Mesendoderm (in vitro differentiated cells): ENCODE measurements around the gene KRT32.
A peak's percentile ranks its signal among the peaks of the same experiment; 100 is the strongest.

Experiments used
- DNase-seq: peaks from one replicate; pipeline ENCODE4 v3.0.0; 2013
- H2AK5ac ChIP-seq: 2 replicates; pipeline ENCODE4 v1.6.1; 2013; ENCODE audit warnings: low read length, inconsistent platforms
- H2BK120ac ChIP-seq: 2 replicates; pipeline ENCODE4 v1.6.1; 2013; ENCODE audit warnings: low read depth, mild to moderate bottlenecking, low read length, moderate library complexity, mixed read lengths
- H2BK15ac ChIP-seq: replicated peaks from 2 replicates; pipeline ENCODE4 v1.6.1; 2013; ENCODE audit warnings: low read depth, mild to moderate bottlenecking, moderate library complexity
- H2BK5ac ChIP-seq: 2 replicates; pipeline ENCODE4 v1.6.1; 2013; ENCODE audit warnings: low read length, inconsistent platforms
- H3K18ac ChIP-seq: 2 replicates; pipeline ENCODE4 v1.6.1; 2013; ENCODE audit warnings: mild to moderate bottlenecking, low read length, mixed read lengths
- H3K23ac ChIP-seq: one replicate; pipeline ENCODE4 v1.6.1; 2013; ENCODE audit warnings: low read length
- H3K27ac ChIP-seq: 2 replicates; pipeline ENCODE4 v1.5.1; 2013; ENCODE audit warnings: low read depth, mild to moderate bottlenecking, inconsistent platforms, low read length, moderate library complexity
- H3K27me3 ChIP-seq: 2 replicates; pipeline ENCODE4 v1.6.1; 2013; ENCODE audit warnings: low read length, control low read depth, mild to moderate bottlenecking, inconsistent platforms; ENCODE audit not compliant: insufficient read depth, poor library complexity
- H3K36me3 ChIP-seq: 2 replicates; pipeline ENCODE4 v1.6.1; 2013; ENCODE audit warnings: low read length, inconsistent platforms; ENCODE audit not compliant: control insufficient read depth, insufficient read depth
- H3K4ac ChIP-seq: one replicate; pipeline ENCODE4 v1.6.1; 2013; ENCODE audit warnings: low read depth, mild to moderate bottlenecking, low read length, moderate library complexity
- H3K4me1 ChIP-seq: 2 replicates; pipeline ENCODE4 v1.6.1; 2013; ENCODE audit warnings: low read depth, low read length, inconsistent platforms; ENCODE audit not compliant: control insufficient read depth
- H3K4me2 ChIP-seq: 2 replicates; pipeline ENCODE4 v1.6.1; 2013; ENCODE audit warnings: low read length
- H3K4me3 ChIP-seq: 2 replicates; pipeline ENCODE4 v1.5.1; 2013; ENCODE audit warnings: mild to moderate bottlenecking, low read length
- H3K56ac ChIP-seq: one replicate; pipeline ENCODE4 v1.6.1; 2013; ENCODE audit warnings: low read length
- H3K79me1 ChIP-seq: 2 replicates; pipeline ENCODE4 v1.6.1; 2013; ENCODE audit warnings: low read length, inconsistent platforms
- H3K79me2 ChIP-seq: 2 replicates; pipeline ENCODE4 v1.6.1; 2013; ENCODE audit warnings: mild to moderate bottlenecking, low read length; ENCODE audit not compliant: control insufficient read depth, insufficient read depth
- H3K9ac ChIP-seq: 2 replicates; pipeline ENCODE4 v1.6.1; 2013; ENCODE audit warnings: low read length, inconsistent platforms
- H4K5ac ChIP-seq: one replicate; pipeline ENCODE4 v1.6.1; 2013; ENCODE audit warnings: low read length
- H4K8ac ChIP-seq: one replicate; pipeline ENCODE4 v1.6.1; 2013; ENCODE audit warnings: low read depth, mild to moderate bottlenecking, control low read depth, low read length, moderate library complexity
- WGBS: extraction: QIAGEN DNeasy Blood & Tissue Kit; methylation state at CpG from one replicate; pipeline ENCODE4 v1.1.7; 2013; ENCODE audit warnings: low lambda C conversion rate, missing lambda C conversion rate; ENCODE audit not compliant: insufficient coverage; ENCODE audit errors: extremely low coverage; 5-methylcytosine and 5-hydroxymethylcytosine counted together

KRT32 gene

DNA sequence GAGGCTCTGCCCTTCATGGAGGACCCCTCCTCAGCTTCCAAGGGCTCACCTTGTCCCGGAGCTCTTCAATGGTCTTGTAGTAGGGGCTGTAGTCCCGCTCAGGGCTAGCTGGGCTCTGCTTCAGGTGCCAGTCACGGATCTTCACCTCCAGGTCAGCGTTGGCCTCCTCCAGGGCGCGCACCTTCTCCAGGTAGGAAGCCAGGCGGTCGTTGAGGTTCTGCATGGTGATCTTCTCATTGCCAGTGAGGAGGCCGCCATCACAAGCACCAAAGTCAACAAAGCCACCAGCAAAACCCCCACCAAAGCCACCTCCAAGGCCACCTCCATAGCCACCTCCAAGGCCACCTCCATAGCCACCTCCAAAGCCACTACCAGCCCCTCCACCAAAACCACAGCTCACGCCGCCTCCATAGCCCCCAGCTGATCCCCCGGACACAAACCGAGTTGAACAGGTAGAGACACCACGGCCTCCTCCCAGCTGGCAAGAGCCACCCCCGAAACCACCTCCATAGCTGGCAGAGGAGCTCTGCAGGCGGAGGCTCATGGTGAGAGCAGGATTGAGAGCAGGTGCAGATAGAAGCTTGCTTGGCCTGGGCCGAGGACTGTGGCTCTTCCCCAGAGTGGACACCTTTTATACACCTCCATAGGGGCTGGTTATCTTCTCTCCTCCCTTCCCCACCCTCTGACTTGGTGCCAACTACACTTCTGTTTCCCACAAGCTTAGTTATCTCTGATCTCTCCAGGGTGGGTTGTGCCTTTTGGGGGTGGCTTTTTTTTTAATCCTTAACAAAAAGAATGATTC, 38.0 kb upstream of the KRT32 start, which contains the start of gene KRT13:
TSS of gene KRT13 (minus strand) at position 606 of the 802 bp plus-strand sequence. CDS start at position 544, 62 bp downstream.
- Histone ChIP-seq H3K23ac (no peak within 1 kb of the TSS), H3K79me1 (no peaks in the 10 kb centered on the region), H3K4me2 (no peak within 1 kb of the TSS), H3K4ac (no peak within 1 kb of the TSS), H3K9ac (no peak within 1 kb of the TSS), H3K36me3 (no peaks in the 10 kb centered on the region), H3K56ac (no peak within 1 kb of the TSS), H2BK5ac (no peak within 1 kb of the TSS), H4K8ac (no peak within 1 kb of the TSS), H3K27ac (no peak within 1 kb of the TSS), H3K79me2 (no peaks in the 10 kb centered on the region), H3K18ac (no peak within 1 kb of the TSS), H2BK15ac (no peak within 1 kb of the TSS), H2AK5ac (no peak within 1 kb of the TSS), H3K4me3 (no peak within 1 kb of the TSS), H4K5ac (no peak within 1 kb of the TSS), H3K27me3 (no peaks in the 10 kb centered on the region), H2BK120ac (no peak within 1 kb of the TSS), H3K4me1 (peaks cover 8% of the 10 kb centered on the region)
- no CpG with 5 or more reads among the region's 17 CpGs for WGBS
- no peak for DNase-seq

DNA sequence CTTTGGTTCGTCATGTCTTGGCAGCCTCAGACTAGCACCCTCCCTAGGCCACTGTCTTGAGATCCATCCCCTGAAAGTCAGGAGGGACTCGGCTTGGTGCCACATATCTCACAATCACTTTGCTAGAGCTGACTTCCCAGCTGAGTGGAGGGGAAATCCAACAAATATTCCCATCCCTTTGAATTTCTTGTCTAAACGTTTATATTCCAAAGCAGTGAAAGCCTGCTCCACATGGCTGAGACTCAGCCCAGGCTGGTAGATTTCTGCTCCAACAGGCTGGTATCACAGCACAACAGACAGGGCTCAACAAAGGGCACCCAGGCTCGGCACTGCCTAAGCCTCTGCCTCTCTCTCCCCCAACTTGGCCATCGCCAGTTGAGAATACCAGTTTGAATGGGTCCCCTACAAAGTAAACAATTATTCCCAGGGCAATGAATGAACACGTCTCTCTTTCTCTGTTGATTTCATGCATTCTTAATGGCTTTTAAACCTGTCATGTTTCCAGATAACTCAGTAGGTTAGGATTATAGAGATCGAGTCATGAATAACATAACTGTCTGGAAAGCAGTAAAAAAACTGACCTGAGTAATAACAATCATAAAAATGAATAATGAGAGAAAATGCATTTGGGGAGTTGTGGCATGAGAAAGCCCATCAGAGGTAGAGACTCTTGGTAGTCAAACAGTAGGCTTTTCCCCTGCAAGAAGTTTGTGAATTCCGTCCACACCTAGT, 37.2 kb upstream of the KRT32 start:
- Histone ChIP-seq H2AK5ac (no peak overlapping the region), H3K9ac (no peak overlapping the region), H3K56ac (no peak overlapping the region), H3K4me2 (no peak overlapping the region), H3K79me1 (no peaks in the 10 kb centered on the region), H2BK5ac (no peak overlapping the region), H3K27ac (no peak overlapping the region), H3K79me2 (no peaks in the 10 kb centered on the region), H2BK15ac (no peak overlapping the region), H4K8ac (no peak overlapping the region), H3K18ac (no peak overlapping the region), H3K4me1 (peaks cover 8% of the 10 kb centered on the region), H3K36me3 (no peaks in the 10 kb centered on the region), H3K4ac (no peak overlapping the region), H3K23ac (no peak overlapping the region), H3K27me3 (no peaks in the 10 kb centered on the region), H4K5ac (no peak overlapping the region), H2BK120ac (no peak overlapping the region), H3K4me3 (no peak overlapping the region)
- DNase-seq, result no peak
- no CpG with 5 or more reads among the region's 8 CpGs for WGBS

DNA sequence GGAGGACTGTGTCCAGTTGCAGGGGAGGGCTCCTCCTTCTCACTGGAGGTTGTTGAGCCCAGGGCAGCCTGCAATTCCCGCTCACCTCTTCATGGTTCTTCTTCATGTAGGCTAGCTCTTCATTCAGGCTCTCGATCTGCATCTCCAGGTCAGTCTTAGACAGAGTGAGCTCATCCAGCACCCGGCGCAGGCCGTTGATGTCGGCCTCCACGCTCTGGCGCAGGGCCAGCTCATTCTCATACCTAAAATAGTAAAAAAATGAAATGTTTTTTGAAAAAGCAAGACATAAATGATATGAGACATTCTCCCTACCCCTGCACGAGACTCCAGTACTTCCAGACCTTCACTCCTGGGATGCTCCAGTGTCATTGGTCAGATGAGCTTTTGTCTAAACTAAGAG, 36.0 kb upstream of the KRT32 start:
- Histone ChIP-seq H2AK5ac (no peak overlapping the region), H2BK120ac (no peak overlapping the region), H3K4me3 (no peak overlapping the region), H3K27ac (no peak overlapping the region), H3K79me2 (no peaks in the 10 kb centered on the region), H2BK5ac (no peak overlapping the region), H3K56ac (no peak overlapping the region), H3K36me3 (no peaks in the 10 kb centered on the region), H3K23ac (no peak overlapping the region), H3K4me1 (peaks cover 8% of the 10 kb centered on the region), H3K9ac (no peak overlapping the region), H4K8ac (no peak overlapping the region), H3K27me3 (no peaks in the 10 kb centered on the region), H2BK15ac (no peak overlapping the region), H4K5ac (no peak overlapping the region), H3K79me1 (no peaks in the 10 kb centered on the region), H3K18ac (no peak overlapping the region), H3K4me2 (no peak overlapping the region), H3K4ac (no peak overlapping the region)
- no CpG with 5 or more reads among the region's 9 CpGs for WGBS
- DNase-seq, result no peak

DNA sequence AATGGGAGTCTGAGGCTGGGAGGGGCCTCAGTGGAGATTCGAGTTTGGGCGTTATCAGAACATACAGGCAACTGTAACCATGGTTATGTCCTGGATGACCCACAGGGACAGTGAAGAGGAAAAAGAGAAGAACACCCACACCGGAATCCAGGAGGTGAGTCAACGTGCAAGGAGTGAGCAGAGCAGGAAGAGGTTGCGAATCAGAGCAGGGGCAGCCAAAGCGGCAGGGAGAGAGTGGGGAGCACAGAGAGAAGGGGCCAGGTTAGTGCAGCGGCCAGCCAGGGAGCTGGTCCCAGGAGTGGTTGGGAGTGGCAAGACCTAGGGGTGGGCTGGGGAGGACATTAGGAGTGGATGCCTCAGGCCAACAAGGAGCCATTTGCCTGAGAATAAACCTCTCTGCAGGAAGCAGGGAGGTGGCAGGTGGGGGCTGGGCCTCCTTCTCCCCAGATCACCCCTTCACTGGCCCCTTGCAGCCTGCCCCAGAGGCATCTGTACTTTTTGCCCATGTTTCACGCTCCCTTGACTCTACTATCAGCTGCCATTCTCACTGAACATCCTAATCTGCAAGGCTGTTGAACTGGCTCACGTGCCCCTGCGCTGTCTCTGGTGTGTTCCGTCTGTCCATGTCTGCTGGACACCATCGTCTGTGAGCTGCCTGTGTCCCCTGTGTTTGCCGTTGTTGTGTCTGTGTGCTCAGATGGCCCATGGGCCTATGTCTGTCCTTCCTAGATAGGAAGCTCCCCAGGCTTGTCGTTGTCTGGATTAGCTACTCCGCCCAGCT, 33.1 kb upstream of the KRT32 start:
- H3K56ac ChIP-seq, result peak overlapping the region; percentile 28
- H2BK15ac ChIP-seq, result no peak overlapping the region
- H3K27me3 ChIP-seq, result no peaks in the 10 kb centered on the region
- H2BK120ac ChIP-seq, result no peak overlapping the region
- peaks cover 11% of the 10 kb centered on the region for H3K4me1 ChIP-seq
- peak; percentile 63 for DNase-seq
- H3K79me1 ChIP-seq, result no peaks in the 10 kb centered on the region
- no peak overlapping the region for H3K27ac ChIP-seq
- H4K8ac ChIP-seq, result no peak overlapping the region
- no peak overlapping the region for H3K9ac ChIP-seq
- peak overlapping the region; percentile 75 for H3K23ac ChIP-seq
- H2BK5ac ChIP-seq, result no peak overlapping the region
- no peaks in the 10 kb centered on the region for H3K79me2 ChIP-seq
- no peak overlapping the region for H3K4me3 ChIP-seq
- H3K4ac ChIP-seq, result no peak overlapping the region
- WGBS, result no CpG with 5 or more reads among the region's 15 CpGs
- H2AK5ac ChIP-seq, result no peak overlapping the region
- no peaks in the 10 kb centered on the region for H3K36me3 ChIP-seq
- H3K4me2 ChIP-seq, result no peak overlapping the region
- H3K18ac ChIP-seq, result no peak overlapping the region
- H4K5ac ChIP-seq, result no peak overlapping the region

DNA sequence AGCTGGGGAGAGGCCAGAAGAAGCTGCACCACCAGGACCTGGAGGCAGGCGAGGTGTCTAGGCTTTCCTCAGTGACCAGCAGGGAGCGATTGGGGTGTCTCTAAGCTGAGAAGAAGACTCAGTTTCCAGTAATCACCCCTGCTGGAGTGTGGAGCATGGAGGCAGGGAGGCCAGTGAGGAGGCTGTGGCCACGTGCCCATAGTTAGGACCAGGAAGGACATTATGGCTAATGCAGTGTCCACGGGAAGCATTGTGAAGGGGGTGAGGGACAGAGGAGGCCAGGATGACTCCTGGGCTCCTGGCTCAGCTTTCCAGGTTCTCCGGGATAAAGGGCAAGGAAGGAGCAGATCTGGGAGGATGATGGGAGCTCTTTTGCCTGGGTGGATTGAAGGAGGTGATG, 32.5 kb upstream of the KRT32 start:
- Histone ChIP-seq H3K9ac (no peak overlapping the region), H2BK120ac (no peak overlapping the region), H3K4me2 (no peak overlapping the region), H3K18ac (no peak overlapping the region), H3K4ac (no peak overlapping the region), H3K56ac (no peak overlapping the region), H3K4me1 (peaks cover 11% of the 10 kb centered on the region), H3K23ac (no peak overlapping the region), H4K5ac (no peak overlapping the region), H3K27me3 (no peaks in the 10 kb centered on the region), H3K4me3 (no peak overlapping the region), H3K36me3 (no peaks in the 10 kb centered on the region), H2BK5ac (no peak overlapping the region), H3K79me1 (no peaks in the 10 kb centered on the region), H2BK15ac (no peak overlapping the region), H4K8ac (no peak overlapping the region), H2AK5ac (no peak overlapping the region), H3K79me2 (no peaks in the 10 kb centered on the region), H3K27ac (no peak overlapping the region)
- WGBS, result no CpG with 5 or more reads among the region's 5 CpGs
- DNase-seq, result no peak
